DOHH2 (cell line): ENCODE measurements around the gene CCL22.
"Not testable (repeated sequence)": the region's sequence is repeated elsewhere in the genome, so short reads cannot be mapped to it uniquely, and the experiment has no call there.

Experiments used
- CTCF ChIP-seq: fragments of 200-600 bp; sonication (generic); IDR thresholded peaks from one replicate; pipeline ENCODE4 v1.5.1; 2014; ENCODE audit warnings: antibody characterized with exemption, mild to moderate bottlenecking, low read depth, low read length; ENCODE audit not compliant: poor library complexity, severe bottlenecking
- EZH2phosphoT487 ChIP-seq: fragments of 200-600 bp; sonication (generic); IDR thresholded peaks from 2 replicates; pipeline ENCODE4 v1.6.1; 2017; ENCODE audit warnings: borderline replicate concordance, mild to moderate bottlenecking, antibody characterized with exemption, low read length, moderate library complexity, mixed read lengths

- not testable (repeated sequence) for TF ChIP-seq EZH2phosphoT487, CTCF
Measured at GRCh38 chr16:57344094-57344493, 14.5 kb upstream of the CCL22 start.
